GM19455 (cell line): ENCODE measurements around the gene PFN1.

Experiments used
- ATAC-seq: cut with Tn5 transposase; IDR thresholded peaks from one replicate; pipeline ENCODE4 v1.9.1; 2021; ENCODE audit not compliant: unreplicated experiment

PFN1 gene

GRCh38 chr17:4948166-4948930 lies at the start of gene PFN1:
TSS of gene PFN1 (minus strand) at chr17:4948530. CDS start at chr17:4948394, 136 bp downstream.
- ATAC-seq = peak; percentile 18

- peak; percentile 85 for ATAC-seq
Measured at GRCh38 chr17:4997302-4998026, 49.1 kb upstream of the PFN1 start, which contains the start of the genes INCA1 and KIF1C. TSS of gene INCA1 (minus strand) at chr17:4997522. CDS start at chr17:4994437, 3,085 bp downstream. TSS of gene KIF1C (plus strand) at chr17:4997950. CDS start at chr17:5000247, 2,297 bp downstream.

GRCh38 chr17:4994081-4994595 lies 45.8 kb upstream of the PFN1 start:
- no peak for ATAC-seq

GRCh38 chr17:4987767-4988567 lies 39.6 kb upstream of the PFN1 start:
- ATAC-seq = no peak

GRCh38 chr17:4986951-4987766 lies 38.8 kb upstream of the PFN1 start, which contains the start of gene CAMTA2:
TSS of gene CAMTA2 (minus strand) at chr17:4987675. CDS start at chr17:4986222, 1,453 bp downstream.
- ATAC-seq = peak; percentile 59

- no peak for ATAC-seq
Measured at GRCh38 chr17:4986403-4986802, 38.1 kb upstream of the PFN1 start.

GRCh38 chr17:4982305-4982704 lies 34.0 kb upstream of the PFN1 start:
- no peak for ATAC-seq

GRCh38 chr17:4980644-4981216 lies 32.4 kb upstream of the PFN1 start:
- no peak for ATAC-seq

GRCh38 chr17:4978726-4979125 lies 30.4 kb upstream of the PFN1 start:
- ATAC-seq = no peak

- ATAC-seq = no peak
Measured at GRCh38 chr17:4974115-4974670, 25.9 kb upstream of the PFN1 start.

GRCh38 chr17:4973256-4974114 lies 25.2 kb upstream of the PFN1 start:
- no peak for ATAC-seq

GRCh38 chr17:4972752-4973151 lies 24.4 kb upstream of the PFN1 start:
- no peak for ATAC-seq

- no peak for ATAC-seq
Measured at GRCh38 chr17:4972322-4972721, 24.0 kb upstream of the PFN1 start.

GRCh38 chr17:4971826-4972225 lies 23.5 kb upstream of the PFN1 start:
- ATAC-seq = no peak

GRCh38 chr17:4970273-4970672 lies 21.9 kb upstream of the PFN1 start:
- no peak for ATAC-seq

GRCh38 chr17:4969551-4970173 lies 21.3 kb upstream of the PFN1 start:
- no peak for ATAC-seq

- no peak for ATAC-seq
Measured at GRCh38 chr17:4969047-4969550, 20.8 kb upstream of the PFN1 start.

GRCh38 chr17:4968486-4969046 lies 20.2 kb upstream of the PFN1 start:
- no peak for ATAC-seq
